GM13976 (cell line): ENCODE measurements around the gene RASGRF1.

Experiments used
- DNase-seq: peaks from one replicate; pipeline ENCODE4 v3.0.0; 2012; ENCODE audit warnings: low spot score
- CTCF ChIP-seq: IDR thresholded peaks from 2 replicates; pipeline ENCODE4 v1.5.1; 2012; ENCODE audit warnings: borderline replicate concordance, mild to moderate bottlenecking; ENCODE audit not compliant: insufficient read depth; ENCODE audit errors: extremely low read depth, missing control alignments, control extremely low read depth
- in situ Hi-C: fragments of 300-500 bp; cut with MboI; formaldehyde crosslinking; loops from one replicate; pipeline ENCODE4 v1.12.0; 2022; ENCODE audit warnings: low sequenced_read_pairs, mixed read lengths, inconsistent platforms; ENCODE audit not compliant: unreplicated experiment

Gene RASGRF1

GRCh38 chr15:78993931-78994530 is 96.5 kb downstream of the RASGRF1 start:
- no peak for DNase-seq
- in situ Hi-C loops: no loop called here
- TF ChIP-seq CTCF: no peak

- no peak for TF ChIP-seq CTCF
- no peak for DNase-seq
- in situ Hi-C loops: no loop called here
Observed at GRCh38 chr15:78993257-78993930, 97.2 kb downstream of the RASGRF1 start.

DNA sequence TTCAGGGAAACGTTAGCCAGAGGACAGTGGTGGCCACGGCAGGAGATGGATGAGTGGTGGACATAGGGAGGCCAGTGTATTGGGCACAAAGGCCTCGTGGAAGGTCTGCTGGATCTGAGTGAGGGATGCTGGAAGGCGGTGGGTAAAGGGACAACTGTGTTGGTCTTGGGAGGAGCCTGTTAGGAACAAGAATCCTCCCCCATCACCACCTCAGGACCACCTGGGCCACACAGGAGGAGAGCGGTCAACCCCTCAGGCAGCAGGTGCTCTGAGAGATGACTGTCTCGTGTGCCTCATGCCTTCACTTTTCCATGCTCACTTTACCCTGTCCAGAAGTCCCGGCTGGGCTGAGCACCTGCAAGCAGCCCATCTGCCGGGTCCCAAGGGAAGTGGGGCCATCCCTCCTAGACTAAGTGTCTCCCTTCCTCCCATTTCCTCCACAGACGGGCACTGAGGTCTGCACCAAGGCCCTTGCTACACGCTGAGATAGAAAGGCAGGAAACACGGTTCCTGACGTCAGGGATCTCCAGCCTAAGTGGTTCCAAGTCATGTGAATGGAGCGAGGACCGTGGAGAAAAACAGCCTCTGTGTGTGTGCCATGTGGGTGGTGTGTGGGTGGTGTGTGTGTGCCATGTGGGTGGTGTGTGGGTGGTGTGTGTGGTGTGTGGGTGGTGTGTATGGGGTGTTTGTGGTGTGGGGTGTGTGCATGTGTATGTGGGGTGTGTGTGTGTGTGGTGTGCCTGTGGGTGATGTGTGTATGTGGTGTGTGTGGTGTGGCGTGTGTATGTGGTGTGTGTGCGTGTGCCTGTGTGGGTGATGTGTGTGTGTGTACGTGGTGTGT is 97.9 kb downstream of the RASGRF1 start:
- no peak for DNase-seq
- TF ChIP-seq CTCF: no peak
- in situ Hi-C loops: no loop called here

GRCh38 chr15:78991879-78992278 is 98.7 kb downstream of the RASGRF1 start:
- DNase-seq: peak; percentile 13
- TF ChIP-seq CTCF: no peak
- in situ Hi-C loops: no loop called here

DNA sequence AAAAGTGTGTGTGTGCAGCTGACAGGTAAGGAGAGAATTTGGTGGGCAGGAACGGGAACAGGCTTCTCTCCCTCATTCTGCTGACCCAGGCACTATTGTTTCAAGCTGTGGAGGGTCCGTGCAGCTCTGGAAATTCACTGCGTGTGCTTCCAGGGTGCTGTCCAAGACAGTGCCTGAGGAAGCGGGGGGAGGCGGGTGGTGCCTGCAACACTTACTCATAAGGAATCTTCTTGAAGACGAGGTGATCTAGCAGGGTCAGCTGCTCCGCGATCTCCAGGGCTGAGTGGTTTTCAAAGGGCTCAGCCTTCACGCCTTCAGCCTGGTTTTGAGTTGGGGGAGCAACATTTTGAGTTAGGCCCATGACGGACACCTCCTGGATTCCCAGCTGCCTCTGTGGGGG is 99.1 kb downstream of the RASGRF1 start:
- in situ Hi-C loops: no loop called here
- no peak for TF ChIP-seq CTCF
- no peak for DNase-seq

GRCh38 chr15:78990278-78990677 is 100.3 kb downstream of the RASGRF1 start:
- no peak for TF ChIP-seq CTCF
- DNase-seq: no peak
- in situ Hi-C loops: no loop called here
